ENCODE data around the gene SMCO1.
"Not testable (repeated sequence)": the region's sequence is repeated elsewhere in the genome, so short reads cannot be mapped to it uniquely, and the experiment has no call there.

The SMCO1 gene

DNA sequence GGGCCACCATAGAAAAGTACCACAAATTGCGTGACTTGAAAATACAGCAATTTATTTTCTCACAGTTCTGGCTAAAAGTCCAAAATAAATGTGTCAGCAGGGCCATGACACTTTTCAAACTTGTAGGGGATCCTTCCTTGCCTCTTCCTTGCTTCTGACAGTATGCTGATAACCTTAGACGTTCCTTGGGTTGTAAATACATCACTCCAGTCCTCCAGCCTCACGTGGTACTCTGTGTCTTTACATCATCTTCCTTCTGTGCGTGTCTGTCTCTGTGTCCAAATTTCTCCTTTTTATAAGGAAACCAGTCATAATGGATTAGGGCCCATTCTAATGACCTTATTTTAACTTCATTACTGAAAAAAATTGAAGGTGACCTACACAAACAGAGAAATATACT is 19.0 kb downstream of the SMCO1 start:
- in situ Hi-C loops (cut with HindIII; ENCODE audit: low sequenced_read_pairs) = no loop called here

DNA sequence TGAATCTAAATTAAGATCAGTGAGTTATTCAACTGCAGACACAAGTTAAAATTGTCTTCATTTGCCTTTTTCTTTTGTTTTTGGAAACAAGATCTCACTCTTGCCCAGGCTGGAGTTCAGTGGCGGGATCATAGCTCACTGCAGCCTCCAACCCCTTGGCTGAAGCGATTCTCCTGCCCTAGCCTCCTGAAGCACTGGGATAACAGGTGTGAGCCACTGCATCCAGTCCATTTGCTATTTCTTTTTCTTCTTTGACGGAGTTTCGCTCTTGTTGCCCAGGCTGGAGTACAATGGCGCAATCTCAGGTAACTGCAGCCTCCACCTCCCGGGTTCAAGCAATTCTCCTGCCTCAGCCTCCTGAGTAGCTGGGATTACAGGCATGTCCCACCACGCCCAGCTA is 21.9 kb downstream of the SMCO1 start:
- in situ Hi-C loops (cut with HindIII; ENCODE audit: low sequenced_read_pairs) = no loop called here

DNA sequence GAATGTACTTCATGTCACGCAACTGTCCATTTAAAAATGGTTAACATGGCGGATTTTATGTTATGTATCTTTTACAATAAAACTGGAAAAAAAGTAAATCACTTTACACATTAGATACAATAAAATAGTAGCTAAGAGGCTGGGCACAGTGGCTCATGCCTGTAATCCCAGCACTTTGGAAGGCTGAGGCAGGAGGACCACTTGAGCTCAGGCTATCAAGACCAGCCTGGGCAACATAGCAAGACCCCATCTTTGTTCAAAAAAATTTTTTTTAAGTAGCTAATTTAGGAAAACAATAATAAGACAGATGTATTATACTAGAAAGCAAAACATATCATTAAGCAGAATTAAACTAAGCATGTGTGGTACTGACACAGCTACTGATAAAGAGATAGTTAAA is 23.1 kb downstream of the SMCO1 start:
- in situ Hi-C loops (cut with HindIII; ENCODE audit: low sequenced_read_pairs) = no loop called here

DNA sequence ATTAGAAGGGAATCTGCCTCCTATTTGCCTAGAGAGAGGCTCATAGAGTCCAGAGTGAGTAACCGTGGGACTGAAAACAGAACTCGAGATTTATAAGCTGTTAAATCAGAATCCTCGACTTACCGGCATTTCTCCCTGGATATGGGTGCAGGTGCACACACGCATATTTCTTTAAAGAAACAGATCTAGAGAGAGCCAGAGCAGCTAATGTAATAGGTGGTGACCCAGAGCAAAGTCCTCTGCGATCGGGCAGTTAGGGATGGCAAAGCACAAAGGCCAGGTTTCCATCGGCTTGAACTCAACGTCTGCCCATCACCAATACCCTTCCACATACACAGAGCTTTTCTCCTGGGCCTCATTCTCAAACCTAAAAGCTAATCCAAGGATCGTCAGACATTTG is 25.4 kb downstream of the SMCO1 start:
- in situ Hi-C loops (cut with HindIII; ENCODE audit: low sequenced_read_pairs) = no loop called here

DNA sequence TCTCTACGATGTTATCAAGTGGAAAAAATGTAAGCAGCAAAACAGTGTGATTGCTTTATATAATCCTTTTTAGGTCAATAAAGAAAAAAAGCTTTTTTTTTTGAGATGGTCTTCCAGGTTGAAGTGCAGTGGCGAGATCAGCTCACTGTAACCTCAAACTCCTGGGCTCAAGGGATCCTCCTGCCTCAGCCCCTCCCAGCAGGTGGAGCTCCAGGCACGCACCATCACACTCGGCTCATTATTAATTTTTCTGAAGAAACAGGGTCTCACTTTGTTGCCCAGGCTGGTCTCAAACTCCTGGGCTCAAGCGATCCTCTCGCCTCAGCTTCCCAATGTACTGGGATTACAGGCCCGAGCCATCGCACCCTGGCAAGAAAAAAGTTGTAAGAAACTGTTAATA is 28.9 kb downstream of the SMCO1 start:
- in situ Hi-C loops (cut with HindIII; ENCODE audit: low sequenced_read_pairs) = no loop called here

DNA sequence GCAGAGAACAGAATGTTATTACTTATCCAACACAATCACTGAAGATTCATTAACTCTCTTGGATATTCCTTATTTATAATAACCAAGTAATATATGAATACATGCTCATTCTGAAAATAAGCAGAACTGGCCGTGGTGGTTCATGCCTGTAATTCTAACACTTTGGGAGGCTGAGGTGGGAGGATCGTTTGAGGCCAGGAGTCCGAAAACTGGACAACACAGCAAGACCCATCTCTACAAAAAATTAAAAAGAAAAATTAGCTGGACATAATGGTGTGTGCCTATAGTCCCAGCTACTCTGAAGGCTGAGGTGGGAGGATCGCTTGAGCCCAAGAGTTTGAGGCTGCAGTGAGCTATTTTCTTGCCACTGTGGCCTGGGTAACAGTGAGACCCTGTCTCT is 37.5 kb downstream of the SMCO1 start:
- in situ Hi-C loops (cut with HindIII; ENCODE audit: low sequenced_read_pairs) = no loop called here

DNA sequence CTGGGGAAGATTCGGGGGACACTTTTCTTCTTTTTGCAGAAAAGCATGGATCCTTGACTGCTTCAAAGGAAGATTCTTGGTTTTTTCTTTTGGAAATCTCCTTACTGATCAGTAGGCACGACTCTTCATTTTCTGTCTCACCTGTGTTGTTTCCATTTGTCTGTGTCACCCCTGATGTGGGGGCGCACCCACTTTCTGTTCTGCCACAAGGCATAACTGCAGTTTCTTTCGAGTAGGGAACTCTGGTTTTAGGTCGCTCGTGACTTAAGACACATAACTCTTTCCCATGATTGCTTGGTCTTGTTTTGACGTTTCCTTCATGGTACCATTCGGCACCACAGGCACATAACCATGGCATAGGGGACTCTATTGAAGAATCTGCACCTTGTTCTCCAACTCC is 42.9 kb downstream of the SMCO1 start:
- in situ Hi-C loops (cut with HindIII; ENCODE audit: low sequenced_read_pairs) = no loop called here

DNA sequence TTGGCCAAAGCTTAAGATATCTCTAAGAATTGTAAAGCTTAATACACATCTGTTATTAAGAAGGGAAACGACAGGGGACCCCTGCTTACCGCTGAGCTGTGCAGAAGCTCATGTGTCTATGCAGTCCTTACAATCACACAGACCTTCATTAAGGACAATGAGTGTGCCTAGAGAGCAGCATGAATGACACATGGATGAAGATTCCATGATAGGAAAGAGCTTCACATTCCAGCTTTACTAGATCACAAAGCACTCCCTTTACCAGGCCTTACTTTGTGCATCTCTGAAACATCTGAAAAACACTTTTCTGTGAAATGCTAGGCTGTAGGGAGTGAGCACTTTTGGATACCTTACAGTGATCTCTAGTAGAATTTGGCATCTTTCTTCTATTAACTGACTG is 43.6 kb downstream of the SMCO1 start:
- in situ Hi-C loops (cut with HindIII; ENCODE audit: low sequenced_read_pairs) = no loop called here

DNA sequence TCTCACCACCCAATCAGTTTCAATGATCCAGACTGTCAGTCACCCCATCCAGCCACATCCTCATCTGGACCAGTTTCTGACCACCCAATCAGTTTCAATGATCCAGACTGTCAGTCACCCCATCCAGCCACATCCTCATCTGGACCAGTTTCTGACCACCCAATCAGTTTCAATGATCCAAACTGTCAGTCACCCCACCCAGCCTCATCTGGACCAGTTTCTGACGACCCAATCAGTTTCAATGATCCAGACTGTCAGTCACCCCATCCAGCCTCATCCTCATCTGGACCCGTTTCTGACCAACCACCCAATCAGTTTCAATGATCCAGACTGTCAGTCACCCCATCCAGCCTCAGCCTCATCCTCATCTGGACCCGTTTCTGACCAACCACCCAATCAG is 45.0 kb downstream of the SMCO1 start:
- in situ Hi-C loops (cut with HindIII; ENCODE audit: low sequenced_read_pairs) = not testable (repeated sequence)

DNA sequence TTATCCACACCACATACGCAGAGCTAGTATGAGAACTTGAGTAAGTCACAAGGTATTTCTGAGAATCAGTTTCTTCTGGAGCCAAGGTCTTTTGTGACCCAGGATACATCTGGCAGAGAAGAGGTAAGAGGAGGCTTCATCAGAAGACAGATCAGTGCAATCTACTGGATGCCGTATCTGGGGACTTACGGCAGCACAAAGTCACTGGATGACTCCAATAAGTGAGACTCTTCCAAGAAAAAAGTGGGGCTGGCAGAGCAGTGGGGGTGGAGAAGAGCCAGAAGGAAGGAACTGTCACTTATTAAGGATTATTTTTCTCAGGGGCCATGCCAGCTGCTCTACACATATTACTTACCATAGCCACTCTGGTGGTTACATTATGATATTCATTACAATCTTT is 51.3 kb downstream of the SMCO1 start:
- in situ Hi-C loops (cut with HindIII; ENCODE audit: low sequenced_read_pairs) = no loop called here

DNA sequence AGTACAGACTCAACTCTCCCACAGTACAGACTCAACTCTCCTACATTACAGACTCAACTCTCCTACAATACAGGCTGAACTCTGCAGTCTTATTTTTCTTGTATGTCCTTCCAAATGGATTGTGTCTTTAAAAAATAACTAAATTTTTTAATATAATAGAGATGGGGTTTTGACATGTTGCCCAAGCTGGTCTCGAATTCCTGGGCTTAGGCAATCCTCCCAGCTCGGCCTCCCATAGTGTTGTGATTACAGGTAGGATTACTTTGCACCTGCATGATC is 51.7 kb downstream of the SMCO1 start:
- in situ Hi-C loops (cut with HindIII; ENCODE audit: low sequenced_read_pairs) = no loop called here

DNA sequence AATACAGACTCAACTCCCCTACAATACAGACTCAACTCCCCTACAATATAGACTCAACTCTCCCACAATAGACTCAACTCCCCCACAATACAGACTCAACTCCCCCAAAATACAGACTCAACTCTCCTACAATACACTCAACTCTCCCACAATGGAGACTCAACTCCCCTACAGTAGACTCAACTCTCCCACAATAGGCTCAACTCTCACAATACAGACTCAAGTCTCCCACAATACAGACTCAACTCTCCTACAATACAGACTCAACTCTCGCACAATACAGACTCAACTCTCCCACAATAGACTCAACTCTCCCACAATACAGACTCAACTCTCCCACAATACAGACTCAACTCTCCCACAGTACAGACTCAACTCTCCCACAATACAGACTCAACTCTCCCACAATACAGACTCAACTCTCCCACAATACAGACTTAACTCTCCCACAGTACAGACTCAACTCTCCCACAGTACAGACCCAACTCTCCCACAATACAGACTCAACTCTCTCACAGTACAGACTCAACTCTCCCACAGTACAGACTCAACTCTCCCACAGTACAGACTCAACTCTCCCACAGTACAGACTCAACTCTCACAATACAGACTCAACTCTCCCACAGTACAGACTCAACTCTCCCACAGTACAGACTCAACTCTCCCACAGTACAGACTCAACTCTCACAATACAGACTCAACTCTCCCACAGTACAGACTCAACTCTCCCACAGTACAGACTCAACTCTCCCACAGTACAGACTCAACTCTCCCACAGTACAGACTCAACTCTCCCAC is 52.3 kb downstream of the SMCO1 start:
- in situ Hi-C loops (cut with HindIII; ENCODE audit: low sequenced_read_pairs) = not testable (repeated sequence)

DNA sequence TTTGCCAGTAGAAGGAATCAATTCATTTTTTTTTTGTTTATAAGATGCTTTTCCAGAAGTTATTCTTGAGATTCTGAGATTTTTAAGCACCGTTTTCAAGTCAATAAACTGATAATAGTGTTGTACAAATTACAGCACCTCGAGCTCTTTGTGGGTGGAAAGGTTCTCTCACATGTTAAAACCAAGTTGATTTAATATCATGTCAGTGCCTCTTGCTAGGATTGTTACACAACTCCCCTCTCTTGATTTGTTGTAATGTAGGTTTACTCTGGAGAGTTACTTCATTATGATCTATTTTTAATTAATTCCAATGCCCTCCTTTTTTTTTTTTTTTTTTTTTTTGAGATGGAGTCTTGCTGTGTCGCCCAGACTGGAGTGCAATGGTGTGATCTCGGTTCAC is 57.1 kb downstream of the SMCO1 start:
- in situ Hi-C loops (cut with HindIII; ENCODE audit: low sequenced_read_pairs) = no loop called here

DNA sequence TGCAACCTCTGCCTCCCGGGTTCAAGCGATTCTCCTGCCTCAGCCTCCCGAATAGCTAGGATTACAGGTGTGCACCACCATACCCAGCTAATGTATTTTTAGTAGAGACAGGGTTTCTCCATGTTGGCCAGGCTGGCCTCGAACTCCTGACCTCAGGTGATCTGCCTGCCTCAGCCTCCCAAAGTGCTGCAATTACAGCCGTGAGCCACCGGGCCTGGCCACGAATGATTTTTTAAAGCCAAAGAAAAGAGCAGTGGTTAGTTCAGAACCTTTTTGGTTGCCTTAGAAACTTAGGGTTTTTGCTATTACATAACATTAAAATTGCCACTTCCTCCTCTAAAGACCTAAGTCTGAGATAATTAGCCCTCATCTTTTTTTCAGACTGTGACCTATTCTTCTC is 57.7 kb downstream of the SMCO1 start:
- in situ Hi-C loops (cut with HindIII; ENCODE audit: low sequenced_read_pairs) = not testable (repeated sequence)

All from DLD1 (cell line).